Calu3 (cell line): Measurements from ENCODE around the gene TUBB. TPM values are rescaled to one million over a fixed set of nuclear protein-coding genes. Genes with fewer than 3 reads are reported as not detected.

Source experiments
- BruUV-seq: library from RNA; stranded (reverse); fragments of 400-500 nt; replicated peaks from 2 replicates; lab custom pipeline; 2021; lab: Mats Ljungman, UMichigan
- CTCF ChIA-PET: fragments of 300-600 bp; sonication (Branson Sonifier 250); formaldehyde crosslinking; loops from one replicate; lab custom pipeline; 2022; ENCODE audit warnings: antibody characterized with exemption; lab: Charles Lee
- DNase-seq: peaks from one replicate; pipeline ENCODE4 v3.0.0; 2022
- H3K27ac Mint-ChIP-seq: one replicate; pipeline ENCODE4 v1.8.0; 2022; ENCODE audit warnings: mixed read lengths; ENCODE audit not compliant: unreplicated experiment
- H3K27me3 Mint-ChIP-seq: one replicate; pipeline ENCODE4 v1.8.0; 2022; ENCODE audit warnings: mixed read lengths; ENCODE audit not compliant: unreplicated experiment
- H3K36me3 Mint-ChIP-seq: one replicate; pipeline ENCODE4 v1.8.0; 2022; ENCODE audit warnings: mild to moderate bottlenecking, moderate library complexity, mixed read lengths; ENCODE audit not compliant: insufficient read depth, unreplicated experiment
- H3K4me1 Mint-ChIP-seq: one replicate; pipeline ENCODE4 v1.8.0; 2022; ENCODE audit warnings: mild to moderate bottlenecking, low read depth, mixed read lengths; ENCODE audit not compliant: unreplicated experiment
- H3K4me3 Mint-ChIP-seq: one replicate; pipeline ENCODE4 v1.8.0; 2022; ENCODE audit warnings: mild to moderate bottlenecking, low read depth, moderate library complexity, mixed read lengths; ENCODE audit not compliant: unreplicated experiment
- H3K9me3 Mint-ChIP-seq: one replicate; pipeline ENCODE4 v1.8.0; 2022; ENCODE audit warnings: low read depth, mixed read lengths; ENCODE audit not compliant: unreplicated experiment
- intact Hi-C: fragments of 100-400 bp; cut with micrococcal nuclease; formaldehyde crosslinking; loops from one replicate; pipeline ENCODE4 v1.10.0; 2022; ENCODE audit not compliant: unreplicated experiment
- total RNA-seq: library from RNA; stranded (reverse); gene quantifications from 2 replicates; pipeline ENCODE4 v1.2.3, GENCODE V29; 2022
- TF ChIP-seq, protein P1 (sequence below): fragments of 200-600 bp; IDR thresholded peaks from one replicate; pipeline ENCODE4 v1.8.0; 2022; ENCODE audit warnings: antibody characterized with exemption; ENCODE audit not compliant: unreplicated experiment

The TUBB gene
- total RNA-seq, 1 experiment from 2014 or later, result 1,123 TPM

DNA sequence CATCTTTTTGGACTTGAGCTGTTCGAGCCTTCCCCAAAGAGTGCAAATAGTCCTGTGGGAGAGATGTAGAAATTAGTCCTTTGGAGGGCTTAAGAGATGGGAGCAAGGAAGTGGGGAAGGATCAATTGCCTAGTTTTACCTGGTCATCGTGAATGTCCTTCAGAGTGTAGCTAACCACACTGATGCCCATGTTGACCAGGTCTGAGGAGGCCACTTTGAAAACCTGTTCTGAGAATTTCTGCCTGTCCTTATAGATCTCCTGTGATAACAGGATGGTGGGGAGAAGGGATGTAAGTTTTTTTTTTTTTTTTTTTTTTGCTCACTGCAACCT lies 20.4 kb downstream of the TUBB start:
- Mint-ChIP-seq H3K9me3 (no peaks in the 10 kb centered on the region), H3K4me1 (peaks cover 68% of the 10 kb centered on the region), H3K27ac (peak overlapping the region; percentile 98), H3K36me3 (peaks cover 96% of the 10 kb centered on the region), H3K27me3 (peaks cover 13% of the 10 kb centered on the region), H3K4me3 (peak overlapping the region; percentile 93)
- no peak for DNase-seq
- intact Hi-C loops, result no loop called here
- BruUV-seq, result no TSS peak
- TF ChIP-seq, protein P1, sequence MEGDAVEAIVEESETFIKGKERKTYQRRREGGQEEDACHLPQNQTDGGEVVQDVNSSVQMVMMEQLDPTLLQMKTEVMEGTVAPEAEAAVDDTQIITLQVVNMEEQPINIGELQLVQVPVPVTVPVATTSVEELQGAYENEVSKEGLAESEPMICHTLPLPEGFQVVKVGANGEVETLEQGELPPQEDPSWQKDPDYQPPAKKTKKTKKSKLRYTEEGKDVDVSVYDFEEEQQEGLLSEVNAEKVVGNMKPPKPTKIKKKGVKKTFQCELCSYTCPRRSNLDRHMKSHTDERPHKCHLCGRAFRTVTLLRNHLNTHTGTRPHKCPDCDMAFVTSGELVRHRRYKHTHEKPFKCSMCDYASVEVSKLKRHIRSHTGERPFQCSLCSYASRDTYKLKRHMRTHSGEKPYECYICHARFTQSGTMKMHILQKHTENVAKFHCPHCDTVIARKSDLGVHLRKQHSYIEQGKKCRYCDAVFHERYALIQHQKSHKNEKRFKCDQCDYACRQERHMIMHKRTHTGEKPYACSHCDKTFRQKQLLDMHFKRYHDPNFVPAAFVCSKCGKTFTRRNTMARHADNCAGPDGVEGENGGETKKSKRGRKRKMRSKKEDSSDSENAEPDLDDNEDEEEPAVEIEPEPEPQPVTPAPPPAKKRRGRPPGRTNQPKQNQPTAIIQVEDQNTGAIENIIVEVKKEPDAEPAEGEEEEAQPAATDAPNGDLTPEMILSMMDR, result no peak
- CTCF ChIA-PET, result interaction anchor here (0.7 to 1.2 kb wide), 4 partner anchors 10 to 130 kb away, joined by 3 to 4 read pairs (median 3); no protein-coding TSS in a partner anchor

DNA sequence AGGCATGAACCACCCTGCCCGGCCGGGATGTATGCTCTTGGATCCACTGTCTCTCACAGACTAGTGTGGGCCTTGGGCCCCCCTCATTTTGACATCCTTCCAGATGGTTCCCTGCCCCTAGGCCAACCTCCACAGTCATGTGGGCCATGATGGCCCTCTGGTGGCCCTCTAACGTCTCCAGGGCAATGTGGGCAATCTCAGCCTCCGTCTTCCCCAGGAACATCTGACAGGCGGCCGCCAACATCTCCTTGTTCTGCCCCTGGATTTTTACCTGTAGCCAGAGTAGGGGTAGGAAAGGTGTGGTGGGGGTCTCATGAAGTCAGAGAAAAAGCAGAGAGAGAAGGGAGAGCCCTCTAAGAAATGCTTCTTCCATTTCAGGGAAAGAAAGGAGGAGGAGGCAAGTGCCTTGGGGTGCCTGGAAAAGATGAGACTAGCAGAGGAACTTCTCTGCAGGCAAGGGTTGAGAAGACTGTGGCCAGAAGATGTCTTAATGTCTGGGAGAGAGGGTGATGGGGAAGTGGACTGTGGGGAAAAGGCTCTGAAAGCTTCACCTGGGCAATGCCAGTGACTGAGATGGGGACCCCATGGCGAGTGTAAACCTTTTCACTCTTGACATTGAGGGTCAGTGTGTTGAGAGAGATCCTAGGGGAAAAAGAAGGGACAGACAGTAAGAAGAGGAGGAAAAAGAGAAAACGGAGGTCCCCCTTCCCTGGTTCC lies 21.1 kb downstream of the TUBB start:
- H3K4me1 Mint-ChIP-seq, result peaks cover 64% of the 10 kb centered on the region
- peaks cover 13% of the 10 kb centered on the region for H3K27me3 Mint-ChIP-seq
- H3K4me3 Mint-ChIP-seq, result peak overlapping the region; percentile 93
- CTCF ChIA-PET, result interaction anchor here (0.7 to 1.6 kb wide), 9 partner anchors 9 to 130 kb away, joined by 3 to 6 read pairs (median 5); no protein-coding TSS in a partner anchor
- no peak for DNase-seq
- intact Hi-C loops, result no loop called here
- H3K9me3 Mint-ChIP-seq, result no peaks in the 10 kb centered on the region
- TF ChIP-seq, protein P1, result no peak
- H3K27ac Mint-ChIP-seq, result peak overlapping the region; percentile 98
- H3K36me3 Mint-ChIP-seq, result peaks cover 90% of the 10 kb centered on the region
- no TSS peak for BruUV-seq

DNA sequence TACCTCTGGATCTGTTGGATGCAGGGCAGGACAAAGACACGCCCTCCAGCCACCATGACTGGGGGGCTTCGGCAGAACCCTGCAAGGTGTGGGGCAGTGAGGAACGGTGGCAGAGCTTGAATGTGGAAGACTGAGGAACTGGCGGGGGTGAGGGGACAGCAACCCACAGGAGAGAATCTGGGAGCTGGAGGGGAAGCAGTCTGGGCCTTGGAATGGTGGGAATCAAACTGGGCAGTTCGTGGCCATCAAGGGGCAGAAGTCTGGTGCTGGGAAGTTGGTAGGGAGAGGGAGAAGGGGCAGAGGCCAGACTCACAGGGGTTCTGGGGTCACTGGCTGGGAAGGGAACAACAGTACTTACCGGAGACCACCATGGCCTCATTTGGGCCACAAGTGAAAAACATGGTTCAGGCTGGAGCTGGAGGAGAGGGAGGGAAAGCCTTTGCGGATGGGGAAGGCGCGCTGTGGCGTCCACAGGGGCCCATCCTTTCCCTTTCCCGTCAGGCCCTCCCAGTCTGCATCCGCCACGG lies 21.7 kb downstream of the TUBB start:
- peak overlapping the region; percentile 93 for H3K4me3 Mint-ChIP-seq
- no TSS peak for BruUV-seq
- H3K36me3 Mint-ChIP-seq, result peaks cover 86% of the 10 kb centered on the region
- H3K9me3 Mint-ChIP-seq, result no peaks in the 10 kb centered on the region
- DNase-seq, result no peak
- intact Hi-C loops, result loop anchor here (1.0 to 2.0 kb wide), 2 partner anchors 22 to 73 kb away; no protein-coding TSS in a partner anchor
- CTCF ChIA-PET, result interaction anchor here (0.5 to 1.6 kb wide), 10 partner anchors 10 to 127 kb away, joined by 3 to 7 read pairs (median 6); no protein-coding TSS in a partner anchor
- H3K27me3 Mint-ChIP-seq, result peaks cover 13% of the 10 kb centered on the region
- TF ChIP-seq, protein P1, result no peak
- peak overlapping the region; percentile 98 for H3K27ac Mint-ChIP-seq
- H3K4me1 Mint-ChIP-seq, result peaks cover 60% of the 10 kb centered on the region

DNA sequence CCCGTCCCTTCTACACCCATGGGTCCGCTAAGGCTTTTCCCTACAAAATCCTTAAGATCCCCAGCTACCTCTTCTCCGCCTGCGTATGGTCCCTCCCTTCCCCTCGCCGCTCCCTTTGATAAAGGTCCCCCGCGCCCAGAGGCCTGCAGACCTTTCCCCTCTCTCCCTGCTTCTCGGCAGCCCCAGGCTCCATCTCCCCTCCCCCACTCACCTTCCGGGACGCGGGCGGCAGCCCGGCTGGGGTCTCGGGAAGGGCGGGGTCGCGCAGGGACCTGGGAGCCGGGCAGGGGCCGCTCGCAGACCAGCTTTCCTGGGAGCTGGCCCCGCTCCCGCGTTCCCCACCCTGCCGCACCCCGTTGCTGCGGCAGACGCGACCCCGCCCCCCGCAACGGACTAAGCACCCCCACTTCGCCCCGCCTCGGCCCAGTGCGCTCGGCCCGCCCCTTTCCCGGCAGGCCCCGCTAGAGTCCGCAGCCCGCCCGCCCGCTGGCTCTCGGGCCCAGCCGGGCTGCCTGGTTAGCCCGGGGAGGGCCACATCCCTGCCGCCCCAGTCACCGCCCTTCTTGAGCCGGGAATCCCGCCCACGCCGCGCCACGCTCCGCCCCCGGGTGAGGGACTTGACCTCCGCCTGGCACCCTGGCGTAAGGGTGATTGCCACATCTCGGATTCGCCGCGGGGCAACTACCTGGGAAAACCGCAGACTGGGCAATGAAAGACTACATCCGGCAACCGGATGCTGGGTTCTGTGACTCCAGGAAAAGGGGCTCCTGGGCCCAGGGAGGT lies 22.4 kb downstream of the TUBB start, which contains the start of gene FLOT1:
FLOT1 (minus strand) TSS at position 372 of the 783 bp plus-strand sequence. CDS start 498 bp downstream, outside the sequence.
- BruUV-seq, result no TSS peak
- Mint-ChIP-seq H3K4me3 (peak within 1 kb of the TSS; percentile 93), H3K36me3 (peaks cover 86% of the 10 kb centered on the region), H3K27me3 (peaks cover 13% of the 10 kb centered on the region), H3K4me1 (peaks cover 60% of the 10 kb centered on the region), H3K27ac (peak within 1 kb of the TSS; percentile 98), H3K9me3 (no peaks in the 10 kb centered on the region)
- CTCF ChIA-PET, result interaction anchor here (0.5 to 1.6 kb wide), 10 partner anchors 10 to 128 kb away, joined by 3 to 7 read pairs (median 6); no protein-coding TSS in a partner anchor
- DNase-seq, result peak; percentile 99
- TF ChIP-seq, protein P1, result no peak
- intact Hi-C loops, result loop anchor here (1.0 to 2.0 kb wide), 2 partner anchors 22 to 72 kb away; no protein-coding TSS in a partner anchor
